Dermis blood vessel endothelial cell (primary cell): ENCODE measurements around the gene SNAPC3. TPM values are rescaled to one million over a fixed set of nuclear protein-coding genes. Genes with fewer than 3 reads are reported as not detected.

Experiments
- DNase-seq: peaks from one replicate; pipeline ENCODE4 v3.0.0; 2010
- total RNA-seq: library from RNA; depleted of rRNA; stranded (reverse); fragments of >200 nt; gene quantifications from 2 replicates; pipeline ENCODE4 v1.2.3, GENCODE V29; 2014

The SNAPC3 gene
- total RNA-seq, 1 donor from 2014 or later, result 45.3 TPM

DNA sequence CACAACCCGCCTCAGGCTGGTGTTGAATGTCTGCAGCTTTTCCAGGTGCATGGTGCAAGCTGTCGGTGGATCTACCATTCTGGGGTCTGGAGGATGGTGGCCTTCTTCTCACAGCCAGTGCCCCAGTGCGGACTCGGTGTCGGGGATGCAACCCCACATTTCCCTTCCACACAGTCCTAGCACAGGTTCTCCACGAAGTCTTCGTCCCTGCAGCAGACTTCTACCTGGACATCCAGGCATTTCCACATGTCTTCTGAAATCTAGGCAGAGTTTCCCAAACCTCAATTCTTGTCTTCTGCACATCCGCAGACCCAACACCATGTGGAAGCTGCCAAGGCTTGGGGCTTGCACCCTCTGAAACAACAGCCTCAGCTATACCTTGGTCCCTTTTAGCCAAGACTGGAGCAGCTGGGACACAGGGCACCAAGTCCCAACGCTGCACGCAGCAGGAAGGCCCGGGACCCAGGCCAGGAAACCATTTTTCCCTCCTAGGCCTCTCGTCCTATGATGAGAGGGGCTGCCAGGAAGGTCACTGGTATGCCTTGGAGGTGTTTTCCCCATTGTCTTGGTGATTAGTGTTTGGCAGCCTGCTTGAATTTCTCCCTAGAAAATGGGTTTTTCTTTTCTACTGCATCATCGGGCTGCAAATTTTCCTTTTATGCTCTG lies 69.9 kb downstream of the SNAPC3 start:
- peak; percentile 31 for DNase-seq

DNA sequence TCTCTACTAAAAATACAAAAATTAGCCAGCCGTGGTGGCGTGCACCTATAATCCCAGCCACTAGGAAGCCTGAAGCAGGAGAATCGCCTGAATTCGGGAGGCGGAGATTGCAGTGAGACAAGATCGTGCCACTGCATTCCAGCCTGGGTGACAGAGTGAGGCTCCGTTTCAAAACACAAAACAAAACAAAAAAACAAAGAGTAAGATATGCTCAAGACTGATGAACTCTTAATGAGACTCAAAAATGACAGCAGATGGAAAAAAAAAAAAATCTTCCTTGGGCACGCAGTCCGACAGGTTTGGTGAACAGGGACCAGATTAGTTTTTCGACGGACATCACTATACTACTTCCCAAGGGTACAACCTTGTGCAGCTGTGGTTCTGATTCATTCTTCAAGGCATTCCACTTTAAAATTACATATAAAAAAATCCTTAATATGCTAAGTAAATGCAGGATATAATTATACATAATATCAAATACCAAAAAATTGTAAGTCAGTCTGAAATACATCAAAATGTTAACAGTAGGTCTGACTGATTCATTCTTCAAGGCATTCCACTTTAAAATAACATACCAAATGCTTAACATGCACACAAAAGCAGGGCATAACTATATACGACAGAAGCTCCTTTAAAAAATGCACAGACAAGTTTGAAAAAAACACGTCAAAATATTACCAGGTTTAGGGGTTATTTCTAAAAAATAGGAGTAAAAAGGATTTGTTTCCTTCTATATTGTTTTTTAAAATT lies 75.7 kb downstream of the SNAPC3 start:
- DNase-seq, result no peak

DNA sequence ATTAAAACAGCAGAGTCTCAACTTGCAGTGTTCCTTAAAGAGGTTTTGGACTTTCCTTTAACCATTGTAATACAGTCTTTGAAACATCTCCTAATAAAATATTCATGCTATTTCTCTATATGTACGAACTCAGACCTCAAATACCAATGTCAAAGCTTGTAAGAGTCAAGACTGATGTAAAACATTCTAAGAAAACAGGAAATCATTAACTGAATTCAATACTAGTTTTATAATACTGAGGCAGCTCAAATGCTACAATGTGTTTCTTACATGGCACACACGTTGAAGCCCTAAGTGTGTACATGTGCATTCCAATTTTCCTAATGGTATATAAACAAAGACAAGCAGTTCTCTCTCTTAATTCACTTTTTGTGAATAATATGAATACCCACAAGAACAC lies 76.5 kb downstream of the SNAPC3 start:
- no peak for DNase-seq

DNA sequence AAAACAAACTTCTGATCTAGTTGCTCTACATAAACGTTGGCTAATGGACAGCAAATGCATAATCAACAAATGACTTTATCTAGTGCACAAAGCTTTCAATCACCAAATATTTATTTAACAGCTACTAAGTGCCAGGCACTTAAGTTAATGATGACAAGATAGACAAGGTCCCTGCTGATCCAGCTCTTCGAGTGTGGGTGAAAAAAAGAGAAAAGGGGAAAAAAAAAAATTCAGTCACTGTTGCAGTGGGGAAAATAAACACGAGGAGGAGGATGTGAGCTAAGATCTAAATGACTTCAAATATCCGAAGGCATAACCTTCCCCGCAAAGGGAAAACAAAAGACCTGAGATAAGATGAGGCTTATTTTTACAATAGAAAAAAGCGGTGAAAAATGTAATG lies 78.5 kb downstream of the SNAPC3 start:
- DNase-seq, result peak; percentile 44

DNA sequence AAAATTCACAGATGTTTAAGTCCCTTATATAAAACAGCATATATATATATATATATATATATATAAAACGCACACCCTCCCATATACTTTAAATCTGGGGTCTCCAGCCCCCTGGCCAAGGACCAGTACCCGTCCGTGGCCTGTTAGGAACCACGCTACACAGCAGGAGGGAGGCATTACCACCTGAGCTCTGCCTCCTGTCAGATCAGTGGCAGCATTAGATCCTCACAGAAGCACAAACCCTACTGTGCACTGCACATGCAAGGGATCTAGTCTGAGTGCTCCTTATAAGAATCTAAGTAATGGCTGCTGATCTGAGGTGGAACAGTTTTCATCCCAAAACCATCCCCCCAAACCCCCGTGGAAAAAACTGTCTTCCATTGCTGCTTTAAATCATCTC lies 79.1 kb downstream of the SNAPC3 start:
- DNase-seq, result no peak

DNA sequence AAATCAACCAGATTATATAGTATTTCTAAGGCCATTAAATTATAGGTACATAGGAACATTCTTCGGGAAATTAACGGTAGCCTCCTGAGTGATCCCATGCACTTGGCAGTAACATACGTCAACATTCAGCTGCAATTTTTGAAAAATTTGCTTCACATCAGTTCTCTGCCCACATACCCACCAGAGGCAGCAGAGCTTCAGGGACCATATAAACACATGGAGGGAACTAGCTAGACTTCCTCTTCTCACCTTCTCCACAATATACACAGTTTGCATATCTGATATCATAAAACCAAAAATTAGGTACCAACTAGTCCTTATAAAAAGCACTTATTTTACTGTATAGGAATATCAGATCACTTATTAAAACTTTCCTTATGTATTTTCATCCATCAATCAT lies 83.2 kb downstream of the SNAPC3 start:
- no peak for DNase-seq

DNA sequence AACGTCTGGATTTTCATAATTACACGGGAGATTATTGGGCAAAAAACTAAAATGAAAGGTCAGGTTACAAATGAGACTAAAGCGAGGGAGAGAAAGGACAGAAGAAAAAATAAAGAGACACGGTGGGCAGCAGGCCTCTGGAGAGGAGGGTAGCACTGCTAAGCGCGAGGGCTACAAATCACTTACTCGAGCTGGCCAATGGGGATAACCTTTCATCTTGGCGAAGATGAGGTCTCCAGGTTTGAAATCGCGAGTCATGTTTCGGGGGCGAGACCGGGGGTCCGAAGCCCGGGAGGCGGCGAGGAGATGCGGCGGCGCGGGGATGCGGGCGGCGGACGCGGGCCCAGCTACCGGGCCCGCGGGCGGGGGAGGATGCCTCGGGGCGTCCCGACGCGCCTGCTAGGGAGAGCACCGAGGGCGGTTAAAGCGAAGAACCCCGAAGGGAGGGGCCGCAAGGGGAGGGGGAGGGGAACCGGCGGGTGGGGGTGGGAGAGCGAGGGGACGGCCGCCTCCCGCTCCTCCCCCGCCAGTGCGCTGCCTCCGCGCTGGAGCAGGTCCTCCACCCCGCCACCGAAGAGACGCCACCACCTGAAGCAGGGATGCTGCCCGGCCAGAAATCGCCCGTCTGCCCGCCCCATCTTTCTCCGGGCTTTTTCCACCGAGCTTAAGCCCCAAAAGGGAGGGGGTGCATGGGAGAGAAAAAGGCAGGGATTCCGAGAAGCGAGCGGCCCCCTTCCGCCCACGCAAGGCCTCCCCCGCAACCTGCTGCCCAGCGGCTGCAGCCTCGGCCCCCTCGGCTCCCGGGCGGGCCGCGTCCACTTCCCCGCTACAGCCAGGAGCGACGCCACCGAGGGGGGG lies 87.5 kb downstream of the SNAPC3 start:
- DNase-seq, result peak; percentile 44

DNA sequence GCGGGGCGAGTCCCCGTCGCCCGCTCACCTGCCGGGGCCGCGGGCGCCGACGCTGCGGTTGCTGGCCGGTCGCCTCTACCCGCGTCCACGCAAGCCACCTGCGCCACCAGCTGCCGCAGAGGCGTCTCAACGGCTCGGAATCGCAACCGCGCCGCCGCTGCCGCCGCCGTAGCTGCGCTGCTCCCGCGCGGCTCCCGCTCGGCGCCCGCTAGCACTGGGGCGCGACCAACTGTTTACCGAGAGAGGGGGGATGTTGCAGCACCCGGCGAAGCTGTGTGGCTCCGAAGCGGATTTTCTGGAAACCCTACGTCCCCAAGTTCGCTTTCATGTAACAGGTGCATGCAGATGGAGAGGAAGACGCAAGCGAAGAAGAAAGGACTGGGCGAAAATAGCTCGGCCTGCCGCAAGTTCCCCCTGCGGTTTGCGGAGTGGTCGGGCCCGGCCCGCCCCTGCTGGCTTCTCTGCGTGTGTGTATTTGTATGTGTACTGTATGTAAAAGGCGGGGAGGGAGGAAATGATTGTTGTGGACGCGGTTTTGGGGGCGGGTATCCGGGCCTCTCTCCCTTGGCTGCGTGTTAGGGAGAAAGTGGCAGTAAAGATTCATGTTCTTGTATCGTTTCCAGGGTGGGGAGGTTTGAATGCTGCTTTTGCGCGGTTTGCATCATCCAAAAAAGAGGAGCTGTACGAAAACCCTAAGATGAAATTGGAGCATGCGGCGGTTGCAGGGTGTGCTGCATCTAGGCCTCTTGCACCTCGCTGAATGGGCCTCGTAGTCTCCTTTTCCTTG lies 88.3 kb downstream of the SNAPC3 start, which contains the start of gene PSIP1:
Gene PSIP1, minus strand, starts transcription at position 182 of the 787 bp plus-strand sequence. CDS start 782 bp downstream, outside the sequence.
- peak; percentile 83 for DNase-seq

Other genes with a start within 250 kb of the SNAPC3 start
- gene TTC39B, start 115.7 kb upstream of the SNAPC3 start, total RNA-seq, result 6.7 and 7.3 TPM in 2 replicates
- 55.8 and 67.7 TPM in 2 replicates for gene PSIP1, start 88.1 kb downstream of the SNAPC3 start, total RNA-seq
- gene CCDC171, start 130.2 kb downstream of the SNAPC3 start, total RNA-seq, result 0.68 and 0.98 TPM in 2 replicates